ENCODE data around the gene CLDND2.

Gene CLDND2

DNA sequence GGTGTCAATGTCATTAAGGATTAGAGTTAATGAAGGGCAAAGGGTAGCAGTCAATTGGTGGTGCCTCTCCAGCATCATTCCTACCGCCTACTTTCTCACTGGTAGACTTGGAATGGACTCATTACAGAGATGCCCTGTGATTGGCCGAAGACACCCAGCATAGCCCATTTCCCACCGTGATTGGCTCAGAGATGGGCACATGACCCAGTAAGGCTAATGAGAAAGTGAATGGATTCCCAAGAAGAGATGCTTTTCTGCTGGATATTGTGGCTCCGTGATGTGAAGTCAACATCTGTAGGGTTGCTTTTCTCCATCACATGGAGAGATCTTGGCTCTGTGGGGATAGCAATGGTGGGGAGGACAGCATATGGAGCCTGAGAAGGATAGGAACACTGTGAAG is 38.4 kb downstream of the CLDND2 start:
- DNase-seq (ENCODE audit: low read depth) = no peak

DNA sequence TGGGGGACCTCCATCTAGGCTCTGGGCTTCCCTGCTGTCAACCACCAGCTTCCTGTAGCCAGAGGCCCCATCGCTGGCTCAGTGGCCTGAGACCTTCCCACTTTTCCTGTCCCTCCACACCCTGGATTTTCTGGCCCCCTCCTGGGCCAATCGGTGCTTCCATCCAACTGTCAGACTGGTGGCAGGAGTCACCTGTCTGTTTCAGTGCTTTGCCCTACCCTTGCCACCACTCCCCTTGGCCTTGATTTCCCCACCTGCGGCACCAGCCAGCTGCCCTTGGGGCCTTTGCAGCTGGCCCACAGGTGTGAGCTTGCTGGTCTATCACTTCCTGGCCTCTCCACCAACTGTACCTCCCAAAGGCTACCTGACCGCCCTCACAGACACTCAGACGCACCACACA is 39.4 kb downstream of the CLDND2 start:
- no peak for DNase-seq (ENCODE audit: low read depth)

DNA sequence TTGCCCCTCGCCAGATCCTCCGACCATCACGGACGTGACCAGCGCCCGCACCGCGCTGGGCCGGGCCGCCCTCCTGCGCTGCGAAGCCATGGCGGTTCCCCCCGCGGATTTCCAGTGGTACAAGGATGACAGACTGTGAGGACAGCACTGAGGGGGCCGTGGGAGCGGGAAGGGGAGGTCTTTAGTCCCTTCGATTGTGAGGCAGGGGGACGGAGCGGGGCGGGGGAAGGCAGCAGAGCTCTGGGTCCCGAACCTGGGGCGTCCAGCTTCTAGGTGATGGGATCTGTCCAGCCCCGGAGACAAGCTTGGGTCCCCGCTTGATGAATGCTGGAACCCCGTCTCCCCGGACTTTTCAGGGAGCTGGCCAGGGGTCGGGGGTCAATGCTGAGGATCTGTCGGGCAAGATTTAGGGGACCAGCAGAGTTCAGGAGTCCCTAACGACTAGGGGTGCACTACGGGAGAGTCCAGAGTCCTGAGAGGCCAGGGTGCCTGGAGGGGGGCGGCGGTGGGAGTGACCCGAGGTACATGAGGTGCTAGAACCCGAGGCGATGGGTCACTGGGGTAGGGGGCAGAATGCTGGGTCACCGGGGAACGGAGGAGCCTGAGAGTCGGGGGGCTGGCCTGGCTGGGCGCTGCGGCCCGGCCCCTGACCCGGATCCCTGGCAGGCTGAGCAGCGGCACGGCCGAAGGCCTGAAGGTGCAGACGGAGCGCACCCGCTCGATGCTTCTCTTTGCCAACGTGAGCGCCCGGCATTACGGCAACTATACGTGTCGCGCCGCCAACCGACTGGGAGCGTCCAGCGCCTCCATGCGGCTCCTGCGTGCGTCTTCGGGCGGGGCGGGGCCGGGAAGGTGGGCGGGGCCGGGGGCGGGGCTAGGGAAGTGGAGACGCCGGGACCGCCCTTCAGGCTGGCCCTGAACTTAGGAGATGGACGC is 41.5 kb downstream of the CLDND2 start:
- DNase-seq (ENCODE audit: low read depth) = no peak

DNA sequence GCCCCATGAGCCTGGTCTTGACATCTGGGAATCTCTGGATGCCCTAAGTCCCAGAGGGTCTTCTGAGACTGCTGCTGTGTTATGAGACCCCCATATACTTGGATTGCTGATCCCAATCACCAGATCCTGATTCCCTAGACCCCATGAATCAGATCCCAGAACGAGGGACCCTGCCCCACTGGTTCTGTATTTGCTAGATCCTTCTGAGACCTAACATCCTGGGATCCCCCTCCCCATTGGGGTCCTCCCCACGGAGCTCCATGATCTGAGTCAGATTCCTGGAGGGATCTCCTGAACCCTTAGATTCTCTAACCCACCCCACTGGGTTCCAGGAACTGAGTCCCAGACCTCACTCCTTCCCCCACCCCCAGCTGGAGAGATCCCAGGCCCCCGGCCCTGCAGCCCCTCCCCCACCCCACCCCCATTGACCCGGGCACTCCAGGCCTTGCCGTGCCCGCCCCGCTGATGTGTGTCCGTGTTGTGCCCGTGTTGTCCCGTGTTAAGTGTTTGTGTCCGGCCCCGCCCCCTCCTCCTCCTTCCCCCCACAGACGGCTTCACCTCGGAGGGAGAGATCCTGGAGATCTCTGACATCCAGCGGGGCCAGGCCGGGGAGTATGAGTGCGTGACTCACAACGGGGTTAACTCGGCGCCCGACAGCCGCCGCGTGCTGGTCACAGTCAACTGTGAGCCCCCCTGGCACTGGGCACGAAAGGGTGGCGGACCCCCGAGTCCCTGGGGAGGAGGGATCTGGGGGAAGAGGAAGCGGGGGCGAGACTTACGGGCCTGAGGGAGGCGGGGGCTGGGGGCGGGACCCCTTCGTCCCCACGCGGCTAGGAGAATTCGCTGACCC is 42.4 kb downstream of the CLDND2 start:
- no peak for DNase-seq (ENCODE audit: low read depth)

DNA sequence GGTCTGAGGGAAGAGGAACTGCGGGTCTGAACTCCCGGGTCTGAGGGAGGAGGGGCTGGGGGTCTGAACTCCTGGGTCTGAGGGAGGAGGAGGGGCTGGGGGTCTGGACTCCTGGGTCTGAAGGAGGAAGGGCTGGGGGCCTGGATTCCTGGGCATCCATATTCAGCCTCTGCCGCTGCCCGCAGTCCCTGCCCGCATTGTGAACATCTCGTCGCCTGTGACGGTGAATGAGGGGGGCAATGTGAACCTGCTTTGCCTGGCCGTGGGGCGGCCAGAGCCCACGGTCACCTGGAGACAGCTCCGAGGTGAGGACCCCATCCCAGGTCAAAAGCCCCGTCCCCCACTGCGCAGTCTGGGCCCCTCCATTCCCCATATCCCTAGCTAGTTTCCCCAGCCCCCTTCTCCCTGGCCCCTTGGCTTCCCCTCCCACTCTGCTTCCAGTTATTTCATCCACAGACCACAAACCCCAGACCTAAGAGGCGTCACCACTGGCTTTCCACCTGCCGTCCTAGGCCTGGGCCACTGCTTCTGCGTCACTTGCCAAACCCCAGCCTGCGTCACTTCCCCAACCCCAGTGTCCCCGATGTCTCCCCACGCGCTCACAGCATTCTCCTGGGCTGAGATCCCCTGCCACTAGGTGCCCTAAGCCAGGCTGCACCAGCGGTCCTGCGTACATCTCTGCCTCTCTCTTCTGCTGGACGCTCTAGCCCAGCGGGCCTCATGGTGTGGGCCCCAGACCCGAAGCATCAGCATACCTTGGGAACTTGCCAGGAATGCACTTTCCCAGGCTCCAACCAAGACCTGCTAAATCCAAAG is 43.4 kb downstream of the CLDND2 start:
- DNase-seq (ENCODE audit: low read depth) = no peak

DNA sequence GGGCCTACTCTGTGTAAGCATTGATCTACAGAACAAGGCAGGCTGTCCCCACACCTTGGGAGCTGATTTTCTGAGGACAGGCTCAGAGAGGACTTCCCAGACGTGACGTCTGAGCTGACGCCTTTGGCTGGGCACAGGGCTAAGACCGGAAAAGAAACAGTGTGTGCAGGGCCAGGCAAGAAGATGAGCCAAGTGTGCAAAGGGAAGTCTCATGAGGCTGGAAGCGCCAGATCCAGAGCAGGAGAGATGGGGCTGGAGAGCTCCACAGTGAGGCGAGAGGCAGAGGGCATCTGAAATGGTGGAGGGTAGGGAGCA is 44.7 kb downstream of the CLDND2 start:
- DNase-seq (ENCODE audit: low read depth) = no peak

DNA sequence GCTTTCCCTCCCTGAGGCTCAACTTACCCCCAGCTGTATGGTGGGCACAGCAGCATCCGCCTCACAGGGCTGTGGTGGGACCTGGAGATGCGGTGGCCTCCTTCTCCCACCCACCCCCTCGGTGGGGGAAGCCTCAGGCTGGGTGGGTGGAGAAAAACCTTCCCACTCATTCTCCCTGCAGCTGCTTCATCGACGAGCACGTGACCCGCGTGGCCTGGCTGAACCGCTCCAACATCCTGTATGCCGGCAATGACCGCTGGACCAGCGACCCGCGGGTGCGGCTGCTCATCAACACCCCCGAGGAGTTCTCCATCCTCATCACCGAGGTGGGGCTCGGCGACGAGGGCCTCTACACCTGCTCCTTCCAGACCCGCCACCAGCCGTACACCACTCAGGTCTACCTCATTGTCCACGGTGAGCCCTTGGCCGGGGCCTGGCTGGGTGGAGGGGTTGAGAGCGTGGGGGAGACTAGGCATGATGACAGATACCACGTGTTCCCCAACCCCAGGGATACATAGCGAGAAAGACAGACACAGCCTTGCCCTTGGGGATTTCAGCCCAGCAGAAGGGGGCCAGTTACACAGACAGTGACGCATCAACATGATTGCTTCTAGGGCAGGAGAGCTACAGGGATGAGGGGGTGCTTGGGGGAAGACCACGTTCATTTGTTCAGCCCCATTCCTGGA is 45.2 kb downstream of the CLDND2 start:
- no peak for DNase-seq (ENCODE audit: low read depth)

DNA sequence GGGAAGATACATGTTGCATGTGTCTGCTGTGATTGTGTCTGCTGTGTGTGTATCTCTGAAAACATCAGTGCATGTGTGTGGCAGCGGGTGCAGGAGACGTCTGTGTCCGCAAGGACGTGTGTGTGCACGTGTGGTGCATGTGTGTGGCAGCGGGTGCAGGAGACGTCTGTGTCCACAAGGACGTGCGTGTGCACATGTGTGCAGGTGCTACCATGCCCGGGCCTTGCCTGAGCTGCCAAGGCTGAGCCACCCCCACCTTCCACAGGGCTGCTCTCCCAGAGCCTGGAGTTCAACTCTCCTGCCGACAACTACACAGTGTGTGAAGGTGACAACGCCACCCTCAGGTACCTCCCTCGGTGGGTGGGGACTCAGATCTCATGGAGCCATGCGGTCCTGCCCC is 47.0 kb downstream of the CLDND2 start:
- no peak for DNase-seq (ENCODE audit: low read depth)

DNA sequence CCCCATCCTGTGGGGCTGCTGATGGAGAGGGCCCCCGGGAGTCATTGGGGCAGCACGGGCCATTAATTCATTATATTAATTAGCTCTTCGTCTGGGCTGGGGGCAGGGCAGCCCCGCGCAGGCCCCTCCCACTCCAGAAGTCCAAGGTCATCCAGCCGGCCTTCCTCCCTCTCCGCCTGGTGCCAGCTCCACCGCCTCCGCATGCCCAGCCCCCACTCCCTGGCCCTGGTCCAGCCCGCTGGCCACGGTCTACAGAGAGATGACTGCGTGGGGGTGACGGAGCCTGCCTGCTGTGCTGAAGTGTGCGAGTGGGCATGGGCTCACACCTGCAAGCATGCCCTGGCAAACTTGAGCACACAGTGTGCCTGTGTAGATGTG is 48.5 kb downstream of the CLDND2 start:
- DNase-seq (ENCODE audit: low read depth) = no peak

DNA sequence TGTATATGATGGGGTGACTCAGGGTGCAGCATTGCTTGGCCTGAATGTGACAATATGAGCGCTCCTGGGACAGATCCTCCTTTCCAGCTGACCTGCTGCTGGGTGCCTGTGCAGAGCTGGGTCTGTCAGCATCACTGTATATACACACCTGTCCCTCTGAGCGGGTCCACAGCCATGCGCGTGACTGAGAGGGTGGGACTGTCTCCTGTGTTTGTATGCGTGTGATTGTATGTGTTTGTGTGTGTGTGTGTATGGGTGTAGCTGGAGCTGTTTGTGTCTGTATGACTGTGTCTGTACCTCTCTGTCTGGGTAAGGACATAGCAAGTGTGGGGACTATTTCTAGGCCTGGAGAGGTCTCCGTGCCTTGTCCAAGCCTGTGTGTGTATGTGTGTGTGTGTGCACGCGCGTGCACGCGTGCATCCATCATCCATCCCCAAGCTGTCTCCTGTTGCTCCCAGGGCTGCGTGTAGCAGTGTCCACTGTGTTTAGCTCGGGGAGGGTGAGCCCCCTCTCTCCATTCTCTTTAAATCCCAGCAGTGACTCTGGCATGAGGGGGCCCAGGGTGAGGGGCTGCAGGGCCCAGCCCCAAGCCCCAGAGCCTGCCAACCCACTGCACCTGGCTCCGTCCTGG is 49.0 kb downstream of the CLDND2 start:
- DNase-seq (ENCODE audit: low read depth) = no peak

DNA sequence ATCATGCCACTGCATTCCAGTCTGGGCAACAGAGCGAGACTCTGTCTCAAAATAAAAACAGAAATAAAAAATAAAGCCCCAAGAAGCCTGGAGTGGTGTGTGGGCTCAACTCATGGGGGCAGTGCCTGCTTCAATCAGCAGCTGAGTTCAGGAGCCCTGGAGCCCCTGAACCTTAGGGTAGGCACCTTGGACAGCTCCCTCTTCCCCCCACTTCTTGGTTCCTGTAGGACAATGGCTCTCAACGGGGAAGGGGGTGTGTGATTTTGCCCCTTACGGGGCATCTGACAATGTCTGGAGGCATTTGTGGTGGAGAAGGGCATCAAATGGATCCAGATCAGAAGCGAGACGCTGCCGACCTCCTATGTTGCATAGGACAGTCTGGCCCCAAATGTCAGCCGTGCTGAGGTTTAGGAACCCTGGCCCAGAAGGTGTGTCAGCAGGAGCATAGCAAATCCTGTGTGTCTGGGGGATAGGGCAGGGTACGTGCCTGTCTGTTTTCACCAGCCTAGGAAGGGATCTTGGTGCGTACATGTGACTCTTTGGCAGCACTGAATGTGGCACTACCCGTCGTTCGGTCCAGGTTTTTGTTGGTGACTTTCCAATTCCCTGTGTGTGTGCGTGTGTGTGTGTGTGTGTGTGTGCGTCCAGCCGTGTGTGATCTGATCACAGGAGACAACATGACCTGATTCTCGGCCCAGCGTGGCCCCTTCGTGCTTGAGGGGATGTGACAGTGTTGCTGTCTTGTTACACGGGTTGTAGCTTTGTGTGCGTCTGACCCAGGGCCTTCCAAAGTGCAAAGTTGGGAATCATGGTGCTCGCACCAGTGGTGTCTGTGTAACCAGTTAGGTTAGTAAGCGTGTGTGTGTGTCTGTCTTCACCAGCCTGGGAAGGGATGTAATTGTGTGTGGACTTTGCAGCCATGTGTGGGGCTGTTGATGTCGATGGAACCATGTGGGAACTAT is 49.8 kb downstream of the CLDND2 start:
- DNase-seq (ENCODE audit: low read depth) = no peak

DNA sequence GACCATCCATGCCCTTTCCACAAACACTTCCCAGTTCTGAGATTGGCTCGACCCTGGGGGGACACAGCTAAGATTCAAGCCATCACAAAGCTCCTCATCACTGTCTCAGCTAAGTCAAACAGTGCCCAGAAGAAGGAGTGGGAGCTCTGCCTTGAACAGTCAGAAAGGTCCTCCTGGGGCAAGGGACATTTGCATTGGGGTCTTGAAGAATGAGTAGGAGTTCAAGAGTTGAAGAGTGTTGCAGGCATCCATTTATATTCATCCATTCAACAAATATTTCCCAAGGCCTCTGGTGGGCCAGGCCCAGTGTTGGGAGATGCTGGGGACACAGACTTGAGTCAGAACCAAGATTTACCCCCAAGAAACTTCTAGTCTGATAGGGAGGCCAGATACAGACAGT is 50.8 kb downstream of the CLDND2 start:
- no peak for DNase-seq (ENCODE audit: low read depth)

DNA sequence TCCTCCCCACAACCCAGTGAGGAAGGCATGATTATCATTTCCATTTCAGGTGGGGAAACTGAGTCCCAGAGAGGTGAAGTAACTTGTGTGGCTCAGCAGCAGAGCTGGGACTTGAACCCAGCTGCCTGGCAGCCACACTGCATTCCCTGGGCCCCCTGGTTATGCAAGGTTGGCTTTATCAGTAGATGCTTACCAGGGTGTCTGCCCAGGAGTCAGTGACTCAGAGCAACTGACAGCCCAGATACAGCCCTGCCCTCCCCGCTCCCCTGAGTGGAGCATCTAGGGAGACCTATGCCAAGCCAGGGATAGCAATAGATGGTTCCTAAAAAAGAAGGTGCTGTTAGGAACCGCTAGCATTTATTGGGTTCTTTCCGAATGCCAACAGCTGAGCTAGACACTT is 51.4 kb downstream of the CLDND2 start:
- no peak for DNase-seq (ENCODE audit: low read depth)
